A549 (cell line): ENCODE data around the gene CPTP. TPM values are rescaled to one million over a fixed set of nuclear protein-coding genes. Genes with fewer than 3 reads are reported as not detected.

ENCODE experiments used
- ATAC-seq, 2 experiments: fragments of 200-7000 bp in 1 of 2; fragments of >200 bp in 1 of 2; cut with Nextera tagmentation in 1 of 2; cut with Tn5 transposase in 1 of 2; 3 replicates each; pipeline versions ENCODE4 v1.8.0 to v1.9.1; 2018 to 2020; ENCODE audit warnings: mild to moderate bottlenecking in 1 of 2, moderate library complexity in 1 of 2
- CTCF ChIA-PET: fragments of 300-600 bp; sonication (Branson Sonifier 250); formaldehyde crosslinking; extraction: SDS; loops from one replicate; lab custom pipeline; 2021; ENCODE audit warnings: antibody characterized with exemption, inconsistent platforms; lab: Yijun Ruan, JAX
- POLR2A ChIA-PET: fragments of 350-600 bp; formaldehyde crosslinking; extraction: SDS; loops from one replicate; lab custom pipeline; 2021; ENCODE audit warnings: antibody characterized with exemption, inconsistent platforms; lab: Yijun Ruan, JAX
- DNase-seq, 2 experiments: peaks; one replicate each; pipeline versions ENCODE4 v3.0.0 to v3.0.0-alpha.2; 2011 to 2016; ENCODE audit warnings: low read depth in 1 of 2, low spot score in 1 of 2
- FAIRE-seq: peaks from 2 replicates; lab custom pipeline; 2011; peaks lifted over from hg19 to GRCh38; lab: Jason Lieb, UNC
- H3K27ac ChIP-seq, 2 experiments: fragments of >200 bp; sonication (Bioruptor Twin); formaldehyde crosslinking; 3 replicates each; pipeline ENCODE4 v1.5.1; 2016 to 2017
- H3K4me1 ChIP-seq: fragments of >200 bp; sonication (Bioruptor Twin); formaldehyde crosslinking; 3 replicates; pipeline ENCODE4 v1.6.1; 2016
- H3K4me2 ChIP-seq: fragments of >200 bp; sonication (Bioruptor Twin); formaldehyde crosslinking; 3 replicates; pipeline ENCODE4 v1.6.1; 2016
- H3K4me3 ChIP-seq: fragments of >200 bp; sonication (Bioruptor Twin); formaldehyde crosslinking; 3 replicates; pipeline ENCODE4 v1.5.1; 2016
- H3K9me3 ChIP-seq: fragments of >200 bp; sonication (Bioruptor Twin); formaldehyde crosslinking; 3 replicates; pipeline ENCODE4 v1.6.1; 2016
- CBX2 ChIP-seq: fragments of 200-600 bp; sonication (generic); IDR thresholded peaks from 2 replicates; pipeline ENCODE4 v1.6.1; 2016; ENCODE audit warnings: low read depth, mild to moderate bottlenecking, borderline replicate concordance
- CEBPB ChIP-seq, 2 experiments: fragments of >200 bp in 1 of 2; sonication (Bioruptor Twin) in 1 of 2; formaldehyde crosslinking in 1 of 2; IDR thresholded peaks; 2 replicates each; pipeline ENCODE4 v1.6.1; 2012 to 2016
- CHD2 ChIP-seq: fragments of 150-350 bp; IDR thresholded peaks from 2 replicates; pipeline ENCODE4 v1.6.1; 2014; ENCODE audit warnings: low read length; ENCODE audit not compliant: partially characterized antibody
- CHD4 ChIP-seq: fragments of 200-600 bp; sonication (generic); IDR thresholded peaks from 2 replicates; pipeline ENCODE4 v1.6.1; 2016; ENCODE audit warnings: antibody characterized with exemption, mild to moderate bottlenecking, borderline replicate concordance
- E2F6 ChIP-seq: IDR thresholded peaks from 2 replicates; pipeline ENCODE4 v1.6.1; 2012; ENCODE audit warnings: low read depth, borderline replicate concordance
- EP300 ChIP-seq, 2 experiments: fragments of >200 bp; sonication (Bioruptor Twin); formaldehyde crosslinking; IDR thresholded peaks; 2 replicates in 1 of 2; 3 replicates in 1 of 2; pipeline ENCODE4 v1.6.1; 2016 to 2017
- FOSL2 ChIP-seq, 2 experiments: fragments of 450-650 bp in 1 of 2; fragments of >200 bp in 1 of 2; sonication (Bioruptor Twin) in 1 of 2; formaldehyde crosslinking; IDR thresholded peaks; 2 replicates each; pipeline versions ENCODE4 v1.5.0 to v1.6.1; 2016 to 2020; ENCODE audit warnings: mild to moderate bottlenecking in 1 of 2, moderate library complexity in 1 of 2
- FOXS1 ChIP-seq: fragments of 250-450 bp; sonication (Bioruptor Pico); IDR thresholded peaks from 2 replicates; pipeline ENCODE4 v1.5.0; 2020; ENCODE audit warnings: mild to moderate bottlenecking, moderate library complexity
- GATA3 ChIP-seq: IDR thresholded peaks from 2 replicates; pipeline ENCODE4 v1.6.1; 2012; ENCODE audit warnings: borderline replicate concordance
- HEYL ChIP-seq: fragments of 250-450 bp; sonication (Bioruptor Pico); IDR thresholded peaks from 2 replicates; pipeline ENCODE4 v1.8.0; 2021; ENCODE audit warnings: mild to moderate bottlenecking, moderate library complexity
- HMGXB4 ChIP-seq: fragments of 250-450 bp; sonication (Bioruptor Pico); IDR thresholded peaks from 2 replicates; pipeline ENCODE4 v1.5.0; 2021; ENCODE audit warnings: mild to moderate bottlenecking, moderate library complexity, borderline replicate concordance
- KDM1A ChIP-seq: fragments of 200-600 bp; sonication (generic); IDR thresholded peaks from 2 replicates; pipeline ENCODE4 v1.6.1; 2016; ENCODE audit warnings: low read depth, mild to moderate bottlenecking
- MAFK ChIP-seq: fragments of 450-650 bp; IDR thresholded peaks from 2 replicates; pipeline ENCODE4 v1.6.1; 2014; ENCODE audit not compliant: partially characterized antibody
- MYC ChIP-seq: IDR thresholded peaks from 2 replicates; pipeline ENCODE4 v1.6.1; 2012; ENCODE audit warnings: mild to moderate bottlenecking, inconsistent platforms, low read length, improper control_type of control experiment, borderline replicate concordance
- NFE2L2 ChIP-seq: fragments of 150-350 bp; conservative IDR thresholded peaks from 2 replicates; pipeline ENCODE4 v1.6.1; 2014; ENCODE audit warnings: low read length
- NPAS2 ChIP-seq: fragments of 250-450 bp; sonication (Bioruptor Pico); IDR thresholded peaks from 2 replicates; pipeline ENCODE4 v1.8.0; 2022; ENCODE audit warnings: mild to moderate bottlenecking, moderate library complexity, borderline replicate concordance
- PHF8 ChIP-seq: fragments of 200-600 bp; sonication (generic); IDR thresholded peaks from 2 replicates; pipeline ENCODE4 v1.6.1; 2016; ENCODE audit warnings: low read depth, mild to moderate bottlenecking, antibody characterized with exemption, moderate library complexity, borderline replicate concordance
- POLR2A ChIP-seq: IDR thresholded peaks from 2 replicates; pipeline ENCODE4 v1.6.1; 2012; ENCODE audit warnings: mild to moderate bottlenecking, low read length
- RAD21 ChIP-seq, 2 experiments: fragments of >200 bp in 1 of 2; sonication (Bioruptor Twin) in 1 of 2; formaldehyde crosslinking in 1 of 2; IDR thresholded peaks in 1 of 2; conservative IDR thresholded peaks in 1 of 2; 2 replicates in 1 of 2; 3 replicates in 1 of 2; pipeline ENCODE4 v1.6.1; 2012 to 2018; ENCODE audit warnings: inconsistent platforms in 1 of 2
- RARB ChIP-seq: fragments of 250-450 bp; sonication (Bioruptor Pico); IDR thresholded peaks from 2 replicates; pipeline ENCODE4 v1.8.0; 2021; ENCODE audit warnings: mild to moderate bottlenecking, moderate library complexity
- RCOR1 ChIP-seq: fragments of 150-350 bp; IDR thresholded peaks from 2 replicates; pipeline ENCODE4 v1.6.1; 2014; ENCODE audit warnings: antibody characterized with exemption, low read length, low read depth
- RFX5 ChIP-seq: fragments of 450-650 bp; IDR thresholded peaks from 2 replicates; pipeline ENCODE4 v1.7.1; 2014; ENCODE audit warnings: antibody characterized with exemption, mild to moderate bottlenecking, moderate library complexity
- SMC3 ChIP-seq: fragments of >200 bp; sonication (Bioruptor Twin); formaldehyde crosslinking; IDR thresholded peaks from 3 replicates; pipeline ENCODE4 v1.6.1; 2018; ENCODE audit warnings: inconsistent platforms
- TFCP2L1 ChIP-seq: fragments of 250-450 bp; sonication (Bioruptor Pico); IDR thresholded peaks from 2 replicates; pipeline ENCODE4 v1.5.0; 2021; ENCODE audit warnings: mild to moderate bottlenecking
- TP53 ChIP-seq: fragments of 250-450 bp; sonication (Bioruptor Pico); IDR thresholded peaks from 2 replicates; pipeline ENCODE4 v1.5.0; 2021; ENCODE audit warnings: mild to moderate bottlenecking, moderate library complexity
- USF2 ChIP-seq: fragments of 450-650 bp; IDR thresholded peaks from 2 replicates; pipeline ENCODE4 v1.6.1; 2014; ENCODE audit warnings: antibody characterized with exemption
- ZC3H11A ChIP-seq: fragments of 450-650 bp; IDR thresholded peaks from 2 replicates; pipeline ENCODE4 v1.6.1; 2014; ENCODE audit warnings: antibody characterized with exemption, mild to moderate bottlenecking
- ZFP36 ChIP-seq: fragments of 450-650 bp; IDR thresholded peaks from 2 replicates; pipeline ENCODE4 v1.6.1; 2014; ENCODE audit warnings: borderline replicate concordance; ENCODE audit not compliant: partially characterized antibody
- ZNF302 ChIP-seq: fragments of 250-450 bp; sonication (Bioruptor Pico); IDR thresholded peaks from 2 replicates; pipeline ENCODE4 v1.9.0; 2021; ENCODE audit warnings: inconsistent platforms, mild to moderate bottlenecking, moderate library complexity
- ZSCAN20 ChIP-seq: fragments of 250-450 bp; sonication (Bioruptor Pico); IDR thresholded peaks from 2 replicates; pipeline ENCODE4 v1.8.0; 2022; ENCODE audit warnings: mild to moderate bottlenecking, moderate library complexity
- WGBS: methylation state at CpG from one replicate; pipeline ENCODE4 v1.1.6; 2017; ENCODE audit errors: missing lambda C conversion rate; 5-methylcytosine and 5-hydroxymethylcytosine counted together
- polyA plus RNA-seq, 4 experiments: library from polyadenylated mRNA; depleted of rRNA in 3 of 4; stranded (reverse); fragments of >200 nt; fragmentation: RNase III in 1 of 4; extraction: RNeasy Plus Mini Kit Qiagen cat#74134 plus additional on column Dnase treatment in 1 of 4; gene quantifications; 2 replicates in 3 of 4; 3 replicates in 1 of 4; pipeline ENCODE4 v1.2.3, GENCODE V29; 2011 to 2017
- TF ChIP-seq, protein P1 (sequence below): fragments of 150-350 bp; IDR thresholded peaks from 2 replicates; pipeline ENCODE4 v1.6.1; 2014; ENCODE audit warnings: low read depth, mild to moderate bottlenecking, low read length

The CPTP gene
- polyA plus RNA-seq, 2 of the 4 experiments (the other 2 are of a cell fraction): 4.3 to 11.9 TPM

GRCh38 chr1:1374589-1374928, 50.0 kb downstream of the CPTP start:
- ATAC-seq (peak; percentile 0 to 2; a peak in 2 of 6 replicates), FAIRE-seq (no peak), DNase-seq (no peak)
- Histone ChIP-seq H3K27ac (peak overlapping the region; percentile 96 to 98), H3K4me3 (peak overlapping the region; percentile 94), H3K4me1 (peaks cover 14% of the 10 kb centered on the region), H3K9me3 (no peaks in the 10 kb centered on the region), H3K4me2 (peak overlapping the region; percentile 89)
- CTCF ChIA-PET: interaction anchor here (0.6 to 2.6 kb wide), 8 partner anchors 9 to 130 kb away, joined by 3 to 10 read pairs (median 4); partner anchors contain the start of gene DVL1
- TF ChIP-seq ZFP36 (no peak), NFE2L2 (no peak), SMC3 (no peak), CHD2 (no peak), E2F6 (no peak), CBX2 (no peak)
- 0% methylated on average over 1 of the region's 24 CpGs for WGBS
- POLR2A ChIA-PET: interaction anchor here (0.6 to 2.3 kb wide), 5 partner anchors 10 to 130 kb away, joined by 3 to 20 read pairs (median 5); partner anchors contain the start of gene CCNL2

- peak; percentile 93 to 95 for ATAC-seq
- Histone ChIP-seq H3K4me2 (peak within 1 kb of the TSS; percentile 89), H3K27ac (peak within 1 kb of the TSS; percentile 96 to 98), H3K4me1 (peaks cover 14% of the 10 kb centered on the region), H3K4me3 (peak within 1 kb of the TSS; percentile 94), H3K9me3 (no peaks in the 10 kb centered on the region)
- no peak for FAIRE-seq
- CTCF ChIA-PET: interaction anchor here (0.6 to 2.6 kb wide), 8 partner anchors 10 to 130 kb away, joined by 3 to 10 read pairs (median 4); partner anchors contain the start of gene DVL1
- WGBS: 1% methylated on average over 14 of the region's 85 CpGs
- POLR2A ChIA-PET: interaction anchor here (0.6 to 2.3 kb wide), 11 partner anchors 9 to 279 kb away, joined by 3 to 20 read pairs (median 4); partner anchors contain the start of genes CCNL2 and MRPL20
- peak; percentile 96 to 99 for DNase-seq
- peak; percentile 53; the same call in 1 of the 2 replicates for TF ChIP-seq GATA3
- no peak for TF ChIP-seq ZFP36
- peak; percentile 75; the same call in 1 of the 2 replicates for TF ChIP-seq HMGXB4
- TF ChIP-seq NPAS2 (CRISPR knock-in tag): no peak
- TF ChIP-seq E2F6: no peak
- no peak for TF ChIP-seq ZC3H11A
- TF ChIP-seq EP300 (IDR thresholded peaks at IDR 0.05): no peak
- TF ChIP-seq PHF8: peak; percentile 67; the same call in 1 of the 2 replicates
- no peak for TF ChIP-seq TFCP2L1
- no peak for TF ChIP-seq HEYL (CRISPR knock-in tag)
- 0 out of 3 replicates have a peak, but pooled peaks have one; percentile 11 for TF ChIP-seq SMC3
- TF ChIP-seq FOSL2 (IDR thresholded peaks at IDR 0.05): no peak
- TF ChIP-seq FOSL2 (CRISPR knock-in tag; IDR thresholded peaks at IDR 0.05): peak; percentile 44
- peak; percentile 45; the same call in 1 of the 2 replicates for TF ChIP-seq POLR2A
- peak; percentile 58 for TF ChIP-seq FOXS1 (CRISPR knock-in tag)
- TF ChIP-seq MAFK: no peak
- TF ChIP-seq ZSCAN20: no peak
- TF ChIP-seq RCOR1: no peak
- no peak for TF ChIP-seq CEBPB (IDR thresholded peaks at IDR 0.05)
- TF ChIP-seq MYC: no peak
- no peak for TF ChIP-seq USF2
- TF ChIP-seq ZNF302: no peak
- no peak for TF ChIP-seq KDM1A
- peak; percentile 59 for TF ChIP-seq RFX5
- no peak for TF ChIP-seq CHD4
- no peak for TF ChIP-seq RARB
- TF ChIP-seq, protein P1, sequence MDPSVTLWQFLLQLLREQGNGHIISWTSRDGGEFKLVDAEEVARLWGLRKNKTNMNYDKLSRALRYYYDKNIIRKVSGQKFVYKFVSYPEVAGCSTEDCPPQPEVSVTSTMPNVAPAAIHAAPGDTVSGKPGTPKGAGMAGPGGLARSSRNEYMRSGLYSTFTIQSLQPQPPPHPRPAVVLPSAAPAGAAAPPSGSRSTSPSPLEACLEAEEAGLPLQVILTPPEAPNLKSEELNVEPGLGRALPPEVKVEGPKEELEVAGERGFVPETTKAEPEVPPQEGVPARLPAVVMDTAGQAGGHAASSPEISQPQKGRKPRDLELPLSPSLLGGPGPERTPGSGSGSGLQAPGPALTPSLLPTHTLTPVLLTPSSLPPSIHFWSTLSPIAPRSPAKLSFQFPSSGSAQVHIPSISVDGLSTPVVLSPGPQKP: peak; percentile 51; the same call in 1 of the 2 replicates
- no peak for TF ChIP-seq TP53 (CRISPR knock-in tag)
- TF ChIP-seq RAD21 (conservative IDR thresholded peaks at IDR 0.05 in 1 of 2, IDR thresholded peaks at IDR 0.05 in 1 of 2): no peak
Observed at GRCh38 chr1:1374929-1375662, 50.5 kb downstream of the CPTP start, which contains the start of gene AURKAIP1. Gene AURKAIP1, minus strand, starts transcription at chr1:1375207. Its CDS starts 451 bp downstream, at chr1:1374756.
